Mesenchymal stem cell (in vitro differentiated cells and primary cell): Measurements from ENCODE around the gene PHC2.

Experiments used
- DNase-seq: peaks from one replicate; pipeline ENCODE4 v3.0.0-alpha.2; 2013
- H2AFZ ChIP-seq: one replicate; pipeline ENCODE4 v1.6.1; 2013; ENCODE audit warnings: low read depth, mild to moderate bottlenecking, control low read depth, inconsistent platforms, low read length, moderate library complexity
- H2AK5ac ChIP-seq: 2 replicates; pipeline ENCODE4 v1.6.1; 2013; ENCODE audit warnings: low read length, moderate library complexity, mild to moderate bottlenecking, inconsistent platforms; ENCODE audit not compliant: severe bottlenecking
- H2BK120ac ChIP-seq: one replicate; pipeline ENCODE4 v1.6.1; 2013; ENCODE audit warnings: low read depth, mild to moderate bottlenecking, inconsistent platforms, low read length, moderate library complexity
- H2BK12ac ChIP-seq, 2 experiments: one replicate each; pipeline ENCODE4 v1.6.1; 2013; ENCODE audit warnings: inconsistent platforms in 2 of 2, low read length in 2 of 2, mild to moderate bottlenecking in 2 of 2, moderate library complexity in 2 of 2, control low read depth in 1 of 2
- H2BK15ac ChIP-seq: one replicate; pipeline ENCODE4 v1.6.1; 2013; ENCODE audit warnings: mild to moderate bottlenecking, low read depth, inconsistent platforms; ENCODE audit not compliant: poor library complexity, severe bottlenecking
- H2BK5ac ChIP-seq: 2 replicates; pipeline ENCODE4 v1.6.1; 2013; ENCODE audit warnings: low read depth, mild to moderate bottlenecking, low read length, control low read depth, inconsistent platforms; ENCODE audit not compliant: poor library complexity, severe bottlenecking
- H3K14ac ChIP-seq, 2 experiments: one replicate each; pipeline ENCODE4 v1.6.1; 2013; ENCODE audit warnings: inconsistent platforms in 2 of 2, low read length in 2 of 2, control low read depth in 1 of 2, mild to moderate bottlenecking in 1 of 2, moderate library complexity in 1 of 2
- H3K18ac ChIP-seq, 2 experiments: one replicate each; pipeline ENCODE4 v1.6.1; 2013; ENCODE audit warnings: inconsistent platforms in 2 of 2, low read length in 2 of 2, control low read depth in 1 of 2, low read depth in 1 of 2, mild to moderate bottlenecking in 1 of 2
- H3K23ac ChIP-seq, 2 experiments: one replicate each; pipeline ENCODE4 v1.6.1; 2013; ENCODE audit warnings: inconsistent platforms in 2 of 2, low read length in 2 of 2, mild to moderate bottlenecking in 2 of 2, moderate library complexity in 2 of 2, control low read depth in 1 of 2
- H3K27ac ChIP-seq: 2 replicates; pipeline ENCODE4 v1.5.1; 2013; ENCODE audit warnings: mild to moderate bottlenecking, moderate library complexity, low read length, control low read depth, inconsistent platforms; ENCODE audit not compliant: poor library complexity, severe bottlenecking
- H3K27me3 ChIP-seq, 2 experiments: 2 replicates each; pipeline versions ENCODE4 v1.6.1 to v1.7.0; 2013; ENCODE audit warnings: low read length in 2 of 2, mild to moderate bottlenecking in 2 of 2, moderate library complexity in 2 of 2, control low read depth in 1 of 2, inconsistent platforms in 1 of 2; ENCODE audit not compliant: control insufficient read depth in 1 of 2, insufficient read depth in 1 of 2
- H3K36me3 ChIP-seq, 2 experiments: 2 replicates each; pipeline versions ENCODE4 v1.6.1 to v1.7.0; 2013; ENCODE audit warnings: low read length in 2 of 2, control low read depth in 1 of 2, inconsistent platforms in 1 of 2, low read depth in 1 of 2, mild to moderate bottlenecking in 1 of 2; ENCODE audit not compliant: insufficient read depth in 2 of 2, control insufficient read depth in 1 of 2
- H3K4ac ChIP-seq, 2 experiments: one replicate each; pipeline ENCODE4 v1.6.1; 2013; ENCODE audit warnings: inconsistent platforms in 2 of 2, low read length in 2 of 2, mild to moderate bottlenecking in 2 of 2, moderate library complexity in 2 of 2, control low read depth in 1 of 2, low read depth in 1 of 2
- H3K4me1 ChIP-seq: 2 replicates; pipeline ENCODE4 v1.6.1; 2013; ENCODE audit warnings: low read depth, low read length, control low read depth; ENCODE audit not compliant: control insufficient read depth, insufficient read depth
- H3K4me2 ChIP-seq: 2 replicates; pipeline ENCODE4 v1.6.1; 2013; ENCODE audit warnings: low read length, mild to moderate bottlenecking, inconsistent platforms; ENCODE audit not compliant: poor library complexity, severe bottlenecking
- H3K4me3 ChIP-seq, 2 experiments: 2 replicates each; pipeline versions ENCODE4 v1.5.1 to v1.7.0; 2013; ENCODE audit warnings: low read length in 2 of 2, mild to moderate bottlenecking in 2 of 2, control low read depth in 1 of 2, low read depth in 1 of 2; ENCODE audit not compliant: insufficient read depth in 1 of 2
- H3K79me1 ChIP-seq: replicated peaks from 2 replicates; pipeline ENCODE4 v1.6.1; 2013; ENCODE audit warnings: mild to moderate bottlenecking, control low read depth, low read length, inconsistent platforms; ENCODE audit not compliant: poor library complexity, severe bottlenecking
- H3K9ac ChIP-seq: 2 replicates; pipeline ENCODE4 v1.7.0; 2013; ENCODE audit warnings: mild to moderate bottlenecking, low read length, moderate library complexity
- H3K9me3 ChIP-seq: 2 replicates; pipeline ENCODE4 v1.7.0; 2013; ENCODE audit warnings: mild to moderate bottlenecking, low read length; ENCODE audit not compliant: control insufficient read depth
- H4K8ac ChIP-seq: one replicate; pipeline ENCODE4 v1.6.1; 2013; ENCODE audit warnings: inconsistent platforms, mild to moderate bottlenecking, low read length, moderate library complexity
- H4K91ac ChIP-seq: one replicate; pipeline ENCODE4 v1.6.1; 2013; ENCODE audit warnings: mild to moderate bottlenecking, low read length, inconsistent platforms
- WGBS: methylation state at CpG from one replicate; pipeline ENCODE4 v1.1.7; 2013; ENCODE audit warnings: mixed read lengths; 5-methylcytosine and 5-hydroxymethylcytosine counted together

Gene PHC2

GRCh38 chr1:33288976-33289857 is 141.7 kb downstream of the PHC2 start:
- H3K79me1 ChIP-seq = peaks cover 20% of the 10 kb centered on the region
- H3K4me1 ChIP-seq = peaks cover 13% of the 10 kb centered on the region
- H4K8ac ChIP-seq = no peak overlapping the region
- peak overlapping the region; percentile 7 for H3K27ac ChIP-seq
- peaks cover 25 to 37% of the 10 kb centered on the region in 2 experiments for H3K36me3 ChIP-seq
- H2BK12ac ChIP-seq = no peak overlapping the region
- no peak overlapping the region for H3K4ac ChIP-seq
- no peak overlapping the region for H2AFZ ChIP-seq
- no peak overlapping the region for H4K91ac ChIP-seq
- H2BK120ac ChIP-seq = no peak overlapping the region
- no peaks in the 10 kb centered on the region for H3K9me3 ChIP-seq
- no peak overlapping the region for H2BK5ac ChIP-seq
- no peak for DNase-seq
- H3K9ac ChIP-seq = no peak overlapping the region
- no peak overlapping the region for H2AK5ac ChIP-seq
- H3K23ac ChIP-seq = no peak overlapping the region
- peak overlapping the region; percentile 8 for H3K4me2 ChIP-seq
- no peaks in the 10 kb centered on the region for H3K27me3 ChIP-seq
- no peak overlapping the region for H3K18ac ChIP-seq
- H3K14ac ChIP-seq = no peak overlapping the region
- WGBS = 98% methylated on average over 16 of the region's 16 CpGs
- no peak overlapping the region for H3K4me3 ChIP-seq
- no peak overlapping the region for H2BK15ac ChIP-seq

GRCh38 chr1:33287317-33287716 is 143.6 kb downstream of the PHC2 start:
- Histone ChIP-seq H3K27ac (no peak overlapping the region), H2BK120ac (no peak overlapping the region), H3K4me3 (no peak overlapping the region), H3K4me2 (no peak overlapping the region), H2AK5ac (no peak overlapping the region), H3K9me3 (no peaks in the 10 kb centered on the region), H3K36me3 (peaks cover 27 to 32% of the 10 kb centered on the region in 2 experiments), H3K23ac (no peak overlapping the region), H4K91ac (no peak overlapping the region), H2BK5ac (no peak overlapping the region), H3K27me3 (no peaks in the 10 kb centered on the region), H2BK12ac (no peak overlapping the region), H3K18ac (no peak overlapping the region), H2BK15ac (no peak overlapping the region), H3K9ac (no peak overlapping the region), H2AFZ (no peak overlapping the region), H3K79me1 (peaks cover 17% of the 10 kb centered on the region), H4K8ac (no peak overlapping the region), H3K14ac (no peak overlapping the region), H3K4me1 (peaks cover 11% of the 10 kb centered on the region), H3K4ac (no peak overlapping the region)
- 100% methylated on average over 1 of the region's 2 CpGs for WGBS
- no peak for DNase-seq

GRCh38 chr1:33286451-33287185 is 144.3 kb downstream of the PHC2 start:
- H3K4me1 ChIP-seq = peaks cover 11% of the 10 kb centered on the region
- no peak overlapping the region for H2BK5ac ChIP-seq
- H3K4me3 ChIP-seq = no peak overlapping the region
- no peak overlapping the region for H4K91ac ChIP-seq
- H3K27ac ChIP-seq = no peak overlapping the region
- no peak overlapping the region for H3K4ac ChIP-seq
- H3K36me3 ChIP-seq = peaks cover 32 to 39% of the 10 kb centered on the region in 2 experiments
- no peaks in the 10 kb centered on the region for H3K9me3 ChIP-seq
- no peak overlapping the region for H2BK12ac ChIP-seq
- no peak overlapping the region for H3K9ac ChIP-seq
- 87% methylated on average over 7 of the region's 8 CpGs for WGBS
- no peak for DNase-seq
- H3K4me2 ChIP-seq = no peak overlapping the region
- H3K27me3 ChIP-seq = no peaks in the 10 kb centered on the region
- no peak overlapping the region for H4K8ac ChIP-seq
- no peak overlapping the region for H2BK120ac ChIP-seq
- H2AFZ ChIP-seq = no peak overlapping the region
- H3K23ac ChIP-seq = no peak overlapping the region
- H3K14ac ChIP-seq = no peak overlapping the region
- H3K79me1 ChIP-seq = peaks cover 21% of the 10 kb centered on the region
- no peak overlapping the region for H3K18ac ChIP-seq
- no peak overlapping the region for H2AK5ac ChIP-seq
- H2BK15ac ChIP-seq = no peak overlapping the region

GRCh38 chr1:33284049-33284448 is 146.8 kb downstream of the PHC2 start:
- no peak overlapping the region for H3K4ac ChIP-seq
- H3K14ac ChIP-seq = no peak overlapping the region
- H3K4me2 ChIP-seq = no peak overlapping the region
- no peak overlapping the region for H3K23ac ChIP-seq
- no peak overlapping the region for H4K8ac ChIP-seq
- no peak overlapping the region for H3K4me3 ChIP-seq
- H2BK15ac ChIP-seq = no peak overlapping the region
- H2BK12ac ChIP-seq = no peak overlapping the region
- H3K9ac ChIP-seq = no peak overlapping the region
- no peaks in the 10 kb centered on the region for H3K27me3 ChIP-seq
- H2AFZ ChIP-seq = no peak overlapping the region
- peaks cover 24% of the 10 kb centered on the region for H3K79me1 ChIP-seq
- no peak overlapping the region for H3K18ac ChIP-seq
- peaks cover 3% of the 10 kb centered on the region for H3K4me1 ChIP-seq
- H2AK5ac ChIP-seq = no peak overlapping the region
- H3K9me3 ChIP-seq = no peaks in the 10 kb centered on the region
- no peak overlapping the region for H2BK120ac ChIP-seq
- 57% methylated on average over 6 of the region's 6 CpGs for WGBS
- DNase-seq = no peak
- no peak overlapping the region for H2BK5ac ChIP-seq
- peaks cover 46 to 50% of the 10 kb centered on the region in 2 experiments for H3K36me3 ChIP-seq
- no peak overlapping the region for H4K91ac ChIP-seq
- H3K27ac ChIP-seq = no peak overlapping the region
